Stimulated activated naive CD4-positive, alpha-beta T cell treated with Interleukin-2 at 50 U/mL for 16 hours (primary cell): ENCODE data around the gene YWHAE.
"Not testable (repeated sequence)": the region's sequence is repeated elsewhere in the genome, so short reads cannot be mapped to it uniquely, and the experiment has no call there.

Experiments used
- DNase-seq: peaks from one replicate; lab custom pipeline; 2025; lab: John Stamatoyannopoulos, UW

The YWHAE gene

DNA sequence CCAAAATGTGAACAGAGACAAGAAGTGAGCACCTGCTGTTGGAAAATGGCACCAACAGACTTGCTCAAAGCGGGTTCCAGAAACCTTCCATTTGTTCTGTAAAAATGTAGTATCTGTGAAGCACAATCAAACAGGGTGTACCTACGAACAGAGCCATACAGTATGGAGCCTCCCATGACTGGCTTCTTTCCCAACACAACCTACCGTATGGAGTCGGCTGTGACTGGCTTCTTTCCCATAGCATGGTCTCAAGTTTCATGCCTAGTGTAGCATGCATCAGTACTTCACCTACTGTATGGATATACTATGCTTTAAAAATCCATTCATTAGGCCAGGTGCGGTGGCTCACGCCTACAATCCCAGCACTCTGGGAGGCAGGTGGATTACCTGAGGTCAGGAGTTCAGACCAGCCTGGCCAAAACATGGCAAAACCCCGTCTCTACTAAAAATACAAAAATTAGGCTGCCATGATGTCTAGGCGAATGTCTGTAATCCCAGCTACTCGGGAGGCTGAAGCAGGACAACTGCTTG lies 26.2 kb downstream of the YWHAE start:
- DNase-seq: no peak

GRCh38 chr17:1372618-1373017 lies 27.4 kb downstream of the YWHAE start:
- DNase-seq: no peak

DNA sequence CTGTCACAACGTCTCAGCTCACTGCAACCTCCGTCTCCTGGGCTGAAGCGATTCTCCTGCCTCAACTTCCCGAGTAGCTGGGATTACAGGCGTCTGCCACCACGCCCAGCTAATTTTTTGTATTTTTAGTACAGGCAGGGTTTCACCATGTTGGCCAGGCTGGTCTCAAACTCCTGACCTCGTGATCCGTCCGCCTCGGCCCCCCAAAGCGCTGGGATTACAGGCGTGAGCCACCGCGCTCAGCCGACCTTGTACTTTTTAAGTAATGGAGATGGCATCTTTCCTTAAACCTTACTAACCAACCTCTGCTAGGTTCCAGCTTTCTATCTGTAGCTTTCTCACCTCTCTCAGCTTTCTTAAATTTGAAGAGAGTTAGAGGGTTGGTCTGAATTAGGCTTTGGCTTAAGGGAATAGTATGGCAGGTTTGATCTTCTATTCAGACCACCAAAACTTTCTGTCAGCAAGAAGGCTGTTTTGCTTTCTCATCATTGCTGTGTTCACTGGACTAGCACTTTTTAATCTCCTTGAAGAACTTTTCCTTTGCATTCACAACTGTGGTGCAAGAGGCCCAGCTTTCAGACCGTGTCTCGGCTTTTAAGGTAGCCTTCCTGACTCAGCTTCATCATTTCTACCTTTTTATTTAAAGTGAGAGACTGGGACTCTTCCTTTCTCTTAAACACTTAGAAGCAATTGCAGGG lies 28.0 kb downstream of the YWHAE start:
- DNase-seq: no peak

DNA sequence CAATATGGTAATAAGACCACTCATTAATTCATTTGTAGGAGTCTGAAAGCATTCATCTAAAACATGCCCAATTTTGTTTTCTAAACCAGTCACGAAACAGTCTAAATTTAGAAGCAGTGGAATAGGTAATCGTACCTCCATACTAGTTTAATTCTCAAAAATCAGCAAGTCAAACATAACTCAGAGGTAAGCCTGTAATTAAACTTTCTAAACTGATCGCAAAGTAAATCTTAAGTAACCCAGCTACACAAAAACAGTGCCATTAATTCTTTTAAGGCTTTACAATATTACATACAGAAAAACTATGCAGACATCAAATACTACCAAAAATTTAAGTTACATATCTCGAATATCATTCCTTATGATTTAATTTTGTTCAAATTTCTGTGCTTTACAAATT lies 31.4 kb downstream of the YWHAE start:
- no peak for DNase-seq

DNA sequence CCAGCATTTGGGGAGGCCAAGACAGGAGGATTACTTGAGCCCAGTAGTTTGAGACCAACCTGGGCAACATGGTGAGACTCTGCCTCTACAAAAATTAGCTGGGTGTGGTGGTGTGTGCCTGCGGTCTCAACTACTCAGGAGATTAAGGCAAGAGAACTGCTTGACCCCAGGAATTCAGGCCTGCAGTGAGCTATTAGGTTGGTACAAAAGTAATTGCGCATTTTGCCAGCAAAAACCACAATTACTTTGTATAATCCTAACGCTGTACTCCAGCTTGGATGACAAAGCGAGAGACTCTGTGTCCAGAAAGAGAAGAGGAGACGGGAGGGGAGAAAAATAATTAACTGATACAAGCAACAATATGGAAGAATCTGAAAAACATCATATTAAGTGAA lies 32.7 kb downstream of the YWHAE start:
- no peak for DNase-seq

GRCh38 chr17:1366234-1366633 lies 33.8 kb downstream of the YWHAE start:
- DNase-seq: no peak

DNA sequence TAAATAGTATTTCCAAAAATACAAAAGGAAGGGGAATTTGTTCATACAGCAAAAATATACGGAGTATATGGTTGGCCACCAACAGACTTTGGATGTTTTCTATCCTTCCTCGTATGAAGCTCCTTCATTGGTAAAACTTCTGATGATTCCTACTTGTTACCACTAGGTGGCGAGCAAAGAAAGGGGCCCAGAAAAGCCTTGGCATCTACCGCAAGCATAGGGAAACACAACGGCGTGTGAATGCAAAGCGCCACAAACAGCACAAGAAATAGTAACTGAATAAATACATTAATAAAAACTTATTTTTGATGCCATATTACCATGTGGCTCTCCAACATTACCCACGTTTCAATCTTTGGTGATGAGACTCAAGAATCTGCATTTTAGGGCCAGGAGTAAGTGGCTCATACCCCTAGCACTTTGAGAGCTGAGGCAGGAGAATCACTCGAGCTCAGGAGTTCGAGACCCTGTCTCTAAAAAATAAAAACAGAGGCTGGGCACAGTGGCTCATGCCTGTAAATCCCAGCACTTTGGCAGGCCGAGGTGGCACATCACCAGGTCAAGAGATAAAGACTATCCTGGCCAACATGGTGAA lies 34.5 kb downstream of the YWHAE start:
- DNase-seq: peak; percentile 33

DNA sequence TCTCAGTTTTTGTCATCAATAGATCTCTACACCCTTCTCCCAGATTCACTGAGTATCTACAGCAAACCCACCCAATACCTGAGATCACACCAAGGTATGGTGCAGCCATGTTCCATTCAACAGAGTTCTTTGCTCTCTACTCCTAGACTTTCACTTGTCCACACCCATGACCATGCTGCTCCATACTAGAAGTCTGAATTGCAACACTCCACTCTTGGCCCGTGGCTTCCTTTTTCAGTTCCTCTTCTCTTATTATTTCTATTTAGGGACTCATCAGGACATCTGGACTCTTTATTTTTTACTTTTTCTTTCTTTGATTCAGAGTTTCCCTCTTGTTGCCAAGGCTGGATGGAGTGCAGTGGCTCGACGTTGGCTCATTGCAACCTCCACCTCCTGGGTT lies 37.1 kb downstream of the YWHAE start:
- no peak for DNase-seq

DNA sequence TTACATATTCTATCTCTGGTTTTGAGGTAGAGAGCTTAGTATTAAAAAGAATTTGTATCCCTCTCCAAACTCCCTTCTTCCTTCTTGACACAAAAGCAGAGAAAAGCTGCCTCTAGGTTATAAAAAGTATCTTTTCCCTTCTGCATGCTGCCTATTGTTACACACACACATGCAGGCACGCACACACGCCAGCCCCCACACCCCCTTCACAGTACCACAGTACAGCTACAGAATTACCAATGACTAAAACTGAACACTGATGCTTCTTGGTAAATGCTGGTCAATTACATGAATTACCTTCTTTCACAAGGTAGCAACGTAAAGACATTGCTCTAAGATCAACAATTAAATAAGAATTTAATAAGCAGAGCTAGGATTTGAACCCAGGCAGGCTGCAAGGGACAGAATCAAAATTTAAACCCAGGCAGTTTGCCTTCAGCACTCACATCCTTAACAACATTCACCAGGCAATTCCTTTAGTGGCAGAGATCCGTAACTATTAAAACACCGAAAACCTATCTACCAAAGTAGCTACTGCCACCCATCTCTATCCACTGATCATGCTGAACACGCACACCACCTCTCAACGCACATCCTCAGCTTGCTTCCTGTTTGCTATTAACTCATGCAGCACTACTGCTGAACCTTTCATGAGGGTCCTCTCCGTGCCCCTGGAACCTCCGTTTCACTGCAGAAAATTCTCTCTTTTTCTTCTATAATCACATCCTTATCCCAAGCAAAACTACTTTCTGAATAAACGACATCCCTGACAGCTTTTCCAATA lies 37.8 kb downstream of the YWHAE start:
- peak; percentile 31 for DNase-seq

GRCh38 chr17:1360975-1361374 lies 39.0 kb downstream of the YWHAE start:
- peak; percentile 11 for DNase-seq

GRCh38 chr17:1360315-1360714 lies 39.7 kb downstream of the YWHAE start:
- peak; percentile 40 for DNase-seq

DNA sequence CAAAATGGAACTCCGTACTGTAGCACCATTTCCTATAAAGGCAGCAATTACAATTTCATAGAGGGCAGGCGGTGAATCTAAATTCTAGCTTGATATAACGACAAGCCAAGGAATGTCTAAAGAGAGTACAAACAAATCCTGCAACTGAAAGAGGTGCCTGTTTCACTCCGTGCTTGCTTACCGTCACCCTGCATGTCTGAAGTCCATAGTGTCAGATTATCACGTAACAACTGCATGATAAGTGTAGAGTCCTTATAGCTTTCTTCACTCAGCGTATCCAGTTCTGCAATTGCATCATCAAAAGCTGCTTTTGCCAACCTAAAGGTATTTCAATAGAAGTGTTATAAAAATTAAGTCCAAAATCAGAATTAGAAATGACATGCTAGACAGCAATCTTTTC lies 46.0 kb downstream of the YWHAE start:
- DNase-seq: no peak

DNA sequence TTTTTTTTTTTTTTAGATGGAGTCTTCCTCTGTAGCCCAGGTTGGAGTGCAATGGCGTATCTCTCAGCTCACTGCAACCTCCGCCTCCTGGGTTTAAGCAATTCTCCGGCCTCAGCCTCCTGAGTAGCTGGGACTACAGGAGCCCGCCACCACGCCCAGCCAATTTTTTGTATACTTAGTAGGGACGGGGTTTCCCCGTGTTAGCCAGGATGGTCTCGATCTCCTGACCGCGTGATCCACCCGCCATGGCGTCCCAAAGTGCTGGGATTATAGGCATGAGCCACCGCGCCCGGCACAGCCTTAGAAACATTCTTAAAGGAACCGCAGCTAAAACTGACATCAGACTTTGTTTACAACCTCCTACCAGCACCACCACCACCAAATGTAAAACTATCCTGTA lies 47.5 kb downstream of the YWHAE start:
- not testable (repeated sequence) for DNase-seq

DNA sequence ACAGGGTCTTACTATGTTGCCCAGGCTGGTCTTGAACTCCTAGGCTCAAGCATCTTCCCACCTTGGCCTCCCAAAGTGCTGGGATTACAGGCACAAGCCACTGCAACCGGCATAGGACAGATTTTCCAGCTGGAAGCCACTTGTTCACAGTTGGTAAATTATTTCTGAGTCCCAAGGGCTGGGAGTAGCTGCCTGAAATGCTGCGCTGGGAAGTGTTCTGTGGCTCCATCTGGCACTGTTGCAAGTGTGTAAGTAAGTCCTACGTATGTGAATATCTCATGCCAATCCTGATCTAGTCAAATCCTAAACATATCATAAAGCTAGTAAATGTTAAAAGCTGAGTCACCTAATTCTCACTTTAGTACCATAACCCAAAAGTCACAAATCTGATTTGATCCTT lies 48.1 kb downstream of the YWHAE start:
- no peak for DNase-seq

GRCh38 chr17:1351275-1351674 lies 48.7 kb downstream of the YWHAE start:
- DNase-seq: no peak

- DNase-seq: peak; percentile 7
Measured at GRCh38 chr17:1347589-1348323, 52.3 kb downstream of the YWHAE start.

DNA sequence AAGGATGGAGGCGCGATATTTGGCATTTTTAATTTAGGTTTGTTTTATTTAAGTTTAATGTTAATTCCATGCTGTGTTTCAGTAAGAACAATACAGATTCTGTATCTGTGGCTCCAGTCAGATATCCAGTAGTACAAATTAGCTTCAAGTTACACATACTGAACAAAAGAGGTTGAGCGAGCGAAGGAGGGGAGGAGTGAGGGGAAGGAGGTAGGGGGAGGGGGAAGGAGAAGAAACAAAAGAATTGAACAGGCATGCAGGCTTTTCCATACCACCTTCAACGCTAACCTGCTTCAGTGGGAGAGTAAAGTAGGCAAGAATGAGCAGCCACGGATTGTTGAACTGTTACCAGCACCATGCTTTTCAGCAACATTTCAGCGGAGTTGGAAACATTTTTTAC lies 55.5 kb downstream of the YWHAE start:
- DNase-seq: no peak

DNA sequence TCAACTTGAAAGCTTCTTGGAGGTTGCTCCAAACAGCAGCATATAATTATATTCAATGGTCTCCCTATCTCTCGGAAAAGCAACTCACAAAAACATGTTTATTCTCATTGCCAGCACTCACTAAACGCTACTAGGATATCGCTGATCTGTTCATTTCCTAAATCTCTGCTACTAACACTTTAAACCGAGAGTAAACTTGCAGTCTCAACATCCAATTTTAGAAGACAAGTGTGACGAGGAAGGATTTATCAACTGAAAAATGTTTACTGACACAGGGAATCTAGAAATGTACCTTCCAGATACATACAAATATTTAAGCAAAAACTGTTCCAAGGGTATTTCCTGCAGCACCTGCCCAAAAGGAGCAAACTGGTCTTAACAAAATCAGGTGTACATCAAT lies 56.5 kb downstream of the YWHAE start:
- DNase-seq: no peak

DNA sequence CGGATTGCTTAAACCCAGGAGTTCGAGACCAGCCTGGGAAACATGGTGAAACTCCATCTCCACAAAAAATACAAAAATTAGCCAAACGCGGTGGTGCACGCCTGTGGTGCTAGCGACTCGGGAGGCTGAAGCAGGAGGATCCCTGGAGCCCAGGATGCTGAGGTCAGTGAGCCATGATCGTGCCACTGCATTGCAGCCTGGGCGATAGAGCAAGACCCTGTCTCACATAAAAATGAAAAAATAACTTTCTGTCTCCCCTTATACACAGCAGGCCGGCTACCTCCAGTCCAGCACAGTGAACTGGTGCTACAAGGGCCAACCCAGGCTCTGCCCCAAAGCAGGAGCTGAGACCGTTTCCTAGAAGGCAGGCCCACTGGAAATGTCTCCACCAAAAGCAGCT lies 59.7 kb downstream of the YWHAE start:
- DNase-seq: no peak

DNA sequence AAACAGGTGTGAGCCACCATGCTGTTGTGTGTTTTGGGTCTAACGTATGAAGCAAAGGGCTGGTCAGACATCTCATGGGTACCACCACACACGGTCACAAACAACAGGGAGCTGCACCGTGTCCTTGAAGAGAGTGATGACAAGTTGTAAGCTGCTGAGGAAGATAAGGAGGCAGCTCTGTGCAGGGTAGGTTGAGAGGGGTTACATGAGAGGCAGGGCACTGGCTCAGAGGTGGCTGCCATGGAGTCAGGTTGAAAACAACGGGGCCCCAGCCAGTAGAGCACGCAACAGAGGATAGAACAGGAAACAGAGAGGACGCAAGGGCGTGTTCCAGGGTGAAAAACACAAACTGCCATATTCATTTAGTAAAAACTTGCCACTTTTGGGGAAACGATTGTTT lies 68.3 kb downstream of the YWHAE start:
- DNase-seq: no peak

GRCh38 chr17:1329745-1330343 lies 70.2 kb downstream of the YWHAE start:
- DNase-seq: no peak

DNA sequence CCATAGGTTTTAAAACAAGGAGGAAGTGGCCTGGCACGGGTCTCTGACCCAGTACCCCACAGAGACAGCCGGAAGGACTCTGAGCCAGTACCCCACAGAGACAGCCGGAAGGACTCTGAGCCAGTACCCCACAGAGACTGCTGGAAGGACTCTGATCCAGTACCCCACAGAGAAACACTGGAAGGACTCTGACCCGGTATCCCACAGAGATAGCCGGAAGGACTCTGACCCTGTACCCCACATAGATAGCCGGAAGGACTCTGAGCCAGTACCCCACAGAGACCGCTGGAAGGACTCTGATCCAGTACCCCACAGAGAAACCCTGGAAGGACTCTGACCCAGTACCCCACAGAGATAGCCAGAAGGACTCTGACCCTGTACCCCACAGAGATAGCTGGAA lies 71.6 kb downstream of the YWHAE start:
- no peak for DNase-seq
